MM.1S (cell line): ENCODE measurements around the gene HSD17B7.

Experiments used
- DNase-seq: peaks from one replicate; pipeline ENCODE4 v3.0.0-alpha.2; 2015
- H2AFZ ChIP-seq: fragments of 300-600 bp; sonication (generic); 2 replicates; pipeline ENCODE4 v1.6.0; 2016; ENCODE audit warnings: antibody characterized with exemption, low read length
- H3F3A ChIP-seq: fragments of 300-600 bp; sonication (generic); 2 replicates; pipeline ENCODE4 v1.6.1; 2016; ENCODE audit warnings: mild to moderate bottlenecking, antibody characterized with exemption, low read length, moderate library complexity, mixed read lengths; ENCODE audit not compliant: insufficient read depth
- H3K27ac ChIP-seq: fragments of 300-600 bp; sonication (generic); 2 replicates; pipeline ENCODE4 v1.5.1; 2016; ENCODE audit warnings: mild to moderate bottlenecking, low read length
- H3K27me3 ChIP-seq: fragments of 300-600 bp; sonication (generic); replicated peaks from 2 replicates; pipeline ENCODE4 v1.6.0; 2016; ENCODE audit warnings: low read length; ENCODE audit not compliant: insufficient read depth
- H3K36me3 ChIP-seq: fragments of 300-600 bp; sonication (generic); replicated peaks from 2 replicates; pipeline ENCODE4 v1.6.1; 2016; ENCODE audit warnings: mild to moderate bottlenecking, low read length, mixed read lengths; ENCODE audit not compliant: insufficient read depth
- H3K4me1 ChIP-seq: fragments of 300-600 bp; sonication (generic); 2 replicates; pipeline ENCODE4 v1.6.1; 2016; ENCODE audit warnings: low read length, mixed read lengths
- H3K4me2 ChIP-seq: fragments of 300-600 bp; sonication (generic); 2 replicates; pipeline ENCODE4 v1.6.0; 2016; ENCODE audit warnings: low read depth, low read length
- H3K4me3 ChIP-seq: fragments of 300-600 bp; sonication (generic); 2 replicates; pipeline ENCODE4 v1.5.1; 2016; ENCODE audit warnings: low read length, mixed read lengths
- H3K79me2 ChIP-seq: fragments of 300-600 bp; sonication (generic); 2 replicates; pipeline ENCODE4 v1.6.1; 2016; ENCODE audit warnings: mixed run types, low read length, mixed read lengths
- H3K9ac ChIP-seq: fragments of 300-600 bp; sonication (generic); 2 replicates; pipeline ENCODE4 v1.6.1; 2016; ENCODE audit warnings: low read length, mixed read lengths
- H3K9me2 ChIP-seq: fragments of 300-600 bp; sonication (generic); replicated peaks from 2 replicates; pipeline ENCODE4 v1.6.1; 2016; ENCODE audit warnings: mild to moderate bottlenecking, low read length, mixed read lengths; ENCODE audit not compliant: insufficient read depth
- H3K9me3 ChIP-seq: fragments of 300-600 bp; sonication (generic); replicated peaks from 2 replicates; pipeline ENCODE4 v1.6.1; 2016; ENCODE audit warnings: mild to moderate bottlenecking, low read length, mixed read lengths; ENCODE audit not compliant: insufficient read depth
- H4K20me1 ChIP-seq: fragments of 300-600 bp; sonication (generic); 2 replicates; pipeline ENCODE4 v1.6.1; 2016; ENCODE audit warnings: mild to moderate bottlenecking, low read length, moderate library complexity, mixed read lengths; ENCODE audit not compliant: insufficient read depth
- EZH2 ChIP-seq: fragments of 300-600 bp; sonication (generic); optimal IDR thresholded peaks from 2 replicates; pipeline ENCODE3; 2017; ENCODE audit warnings: low read depth, mild to moderate bottlenecking, antibody characterized with exemption, low read length, mixed read lengths
- EZH2phosphoT487 ChIP-seq: fragments of 300-600 bp; sonication (generic); IDR thresholded peaks from 2 replicates; pipeline ENCODE4 v1.6.1; 2018; ENCODE audit warnings: antibody characterized with exemption, low read length
- TF ChIP-seq, protein P1 (sequence below): fragments of 300-600 bp; sonication (generic); IDR thresholded peaks from 2 replicates; pipeline ENCODE4 v1.5.1; 2016; ENCODE audit warnings: antibody characterized with exemption, low read length, mixed read lengths

HSD17B7 gene

DNA sequence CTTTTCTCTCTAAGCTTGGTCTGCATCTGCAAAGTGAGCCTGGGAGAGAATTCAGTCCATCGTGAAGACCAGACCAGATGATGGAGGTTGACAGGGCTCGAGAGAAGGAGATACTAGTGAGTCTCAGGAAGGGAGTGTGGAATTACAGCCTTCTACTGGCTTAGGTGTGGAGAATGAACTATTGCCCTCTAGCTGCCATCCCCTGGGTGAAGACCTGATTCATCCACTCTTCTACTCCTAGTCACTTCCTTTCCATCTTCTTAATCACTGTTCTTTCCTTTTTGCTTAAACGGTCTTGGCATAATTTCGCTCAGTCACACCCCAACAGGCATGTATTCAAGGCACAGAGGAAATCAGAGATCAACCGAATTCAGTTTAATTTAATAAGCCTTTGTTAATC, 34.0 kb upstream of the HSD17B7 start:
- H3K9me2 ChIP-seq: no peaks in the 10 kb centered on the region
- no peaks in the 10 kb centered on the region for H3K79me2 ChIP-seq
- no peak overlapping the region for H2AFZ ChIP-seq
- no peak overlapping the region for H3K27ac ChIP-seq
- no peak overlapping the region for H3K4me3 ChIP-seq
- no peaks in the 10 kb centered on the region for H3K36me3 ChIP-seq
- H3K9ac ChIP-seq: no peak overlapping the region
- no peaks in the 10 kb centered on the region for H3K9me3 ChIP-seq
- TF ChIP-seq EZH2: no peak
- no peak for TF ChIP-seq EZH2phosphoT487
- TF ChIP-seq, protein P1, sequence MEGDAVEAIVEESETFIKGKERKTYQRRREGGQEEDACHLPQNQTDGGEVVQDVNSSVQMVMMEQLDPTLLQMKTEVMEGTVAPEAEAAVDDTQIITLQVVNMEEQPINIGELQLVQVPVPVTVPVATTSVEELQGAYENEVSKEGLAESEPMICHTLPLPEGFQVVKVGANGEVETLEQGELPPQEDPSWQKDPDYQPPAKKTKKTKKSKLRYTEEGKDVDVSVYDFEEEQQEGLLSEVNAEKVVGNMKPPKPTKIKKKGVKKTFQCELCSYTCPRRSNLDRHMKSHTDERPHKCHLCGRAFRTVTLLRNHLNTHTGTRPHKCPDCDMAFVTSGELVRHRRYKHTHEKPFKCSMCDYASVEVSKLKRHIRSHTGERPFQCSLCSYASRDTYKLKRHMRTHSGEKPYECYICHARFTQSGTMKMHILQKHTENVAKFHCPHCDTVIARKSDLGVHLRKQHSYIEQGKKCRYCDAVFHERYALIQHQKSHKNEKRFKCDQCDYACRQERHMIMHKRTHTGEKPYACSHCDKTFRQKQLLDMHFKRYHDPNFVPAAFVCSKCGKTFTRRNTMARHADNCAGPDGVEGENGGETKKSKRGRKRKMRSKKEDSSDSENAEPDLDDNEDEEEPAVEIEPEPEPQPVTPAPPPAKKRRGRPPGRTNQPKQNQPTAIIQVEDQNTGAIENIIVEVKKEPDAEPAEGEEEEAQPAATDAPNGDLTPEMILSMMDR: no peak
- H3K4me2 ChIP-seq: no peak overlapping the region
- H3F3A ChIP-seq: no peaks in the 10 kb centered on the region
- DNase-seq: no peak
- H4K20me1 ChIP-seq: no peaks in the 10 kb centered on the region
- no peaks in the 10 kb centered on the region for H3K4me1 ChIP-seq
- H3K27me3 ChIP-seq: no peaks in the 10 kb centered on the region

DNA sequence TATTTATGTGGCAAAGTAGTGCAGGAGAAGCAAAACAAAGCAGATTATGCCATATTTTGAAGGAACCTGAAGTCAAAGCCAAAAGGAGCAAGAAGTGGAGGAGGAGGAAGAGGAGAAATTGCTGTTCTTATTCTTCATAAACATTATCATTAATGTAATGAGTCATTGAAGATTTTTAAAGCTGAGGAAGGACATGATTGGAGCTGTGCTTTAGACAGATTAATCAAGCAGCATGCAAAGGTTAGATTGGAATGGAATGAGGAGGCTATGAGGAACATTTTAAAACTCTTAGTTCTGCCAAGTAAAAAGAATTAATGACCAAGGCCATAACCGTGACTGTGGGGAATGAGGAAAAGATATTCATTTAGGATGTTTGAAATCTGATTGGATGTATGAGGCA, 33.0 kb upstream of the HSD17B7 start:
- H3K27ac ChIP-seq: no peak overlapping the region
- H2AFZ ChIP-seq: no peak overlapping the region
- H3K79me2 ChIP-seq: no peaks in the 10 kb centered on the region
- no peaks in the 10 kb centered on the region for H3K27me3 ChIP-seq
- TF ChIP-seq, protein P1: no peak
- TF ChIP-seq EZH2 (no peak), EZH2phosphoT487 (no peak)
- no peaks in the 10 kb centered on the region for H4K20me1 ChIP-seq
- H3K9me2 ChIP-seq: no peaks in the 10 kb centered on the region
- no peak overlapping the region for H3K4me2 ChIP-seq
- H3K9me3 ChIP-seq: no peaks in the 10 kb centered on the region
- H3K36me3 ChIP-seq: no peaks in the 10 kb centered on the region
- no peaks in the 10 kb centered on the region for H3F3A ChIP-seq
- no peak overlapping the region for H3K4me3 ChIP-seq
- H3K9ac ChIP-seq: no peak overlapping the region
- H3K4me1 ChIP-seq: no peaks in the 10 kb centered on the region
- no peak for DNase-seq

DNA sequence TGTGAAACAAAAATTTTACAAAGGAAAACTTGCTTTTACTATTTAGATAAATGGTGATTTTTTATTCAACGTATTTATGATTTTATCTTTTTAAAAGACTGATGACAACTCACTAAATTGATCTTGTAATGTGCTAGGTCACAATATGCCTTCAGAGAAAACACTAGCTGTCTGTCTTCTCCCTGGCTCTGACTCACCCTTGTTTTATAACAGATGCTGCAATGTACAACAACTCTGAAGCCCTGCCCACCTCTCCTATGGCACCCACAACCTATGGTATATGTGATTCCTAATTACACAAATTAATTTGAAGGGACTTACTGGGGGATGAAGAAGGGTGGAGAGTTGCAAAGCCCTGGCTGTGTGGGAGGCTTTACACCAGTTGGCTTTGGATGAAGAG, 24.7 kb upstream of the HSD17B7 start:
- no peaks in the 10 kb centered on the region for H3K79me2 ChIP-seq
- H3K4me3 ChIP-seq: no peak overlapping the region
- H3K27ac ChIP-seq: no peak overlapping the region
- no peak overlapping the region for H3K4me2 ChIP-seq
- H3K4me1 ChIP-seq: no peaks in the 10 kb centered on the region
- H3K9me3 ChIP-seq: no peaks in the 10 kb centered on the region
- DNase-seq: no peak
- H2AFZ ChIP-seq: no peak overlapping the region
- H3K9me2 ChIP-seq: no peaks in the 10 kb centered on the region
- no peaks in the 10 kb centered on the region for H3F3A ChIP-seq
- H4K20me1 ChIP-seq: no peaks in the 10 kb centered on the region
- H3K36me3 ChIP-seq: no peaks in the 10 kb centered on the region
- no peak overlapping the region for H3K9ac ChIP-seq
- TF ChIP-seq EZH2: no peak
- TF ChIP-seq EZH2phosphoT487: no peak
- TF ChIP-seq, protein P1: no peak
- no peaks in the 10 kb centered on the region for H3K27me3 ChIP-seq
